ENCODE results near the gene DNAJB7. TPM values are rescaled to one million over a fixed set of nuclear protein-coding genes. Genes with fewer than 3 reads are reported as not detected.
A peak's percentile ranks its signal among the peaks of the same experiment; 100 is the strongest.

DNAJB7 gene
- polyA plus RNA-seq, 3 donors: not detected

GRCh38 chr22:40857309-40857855 lies 4.5 kb downstream of the DNAJB7 start:
- Mint-ChIP-seq H3K27ac (peak overlapping the region; percentile 100), H3K27me3 (ENCODE audit: low read depth in 3 of 3) (no peaks in the 10 kb centered on the region), H3K4me1 (peaks cover 23% of the 10 kb centered on the region), H3K9me3 (no peaks in the 10 kb centered on the region), H3K4me3 (peak overlapping the region; percentile 96 to 97), H3K36me3 (peaks cover 4 to 9% of the 10 kb centered on the region in 2 donors)
- 23% methylated on average over 5 of the region's 18 CpGs for WGBS (ENCODE audit: insufficient coverage)
- H3K9ac ChIP-seq (ENCODE audit: insufficient read depth, low read length, poor library complexity, severe bottlenecking): peak overlapping the region; percentile 94
- TF ChIP-seq, protein P1, sequence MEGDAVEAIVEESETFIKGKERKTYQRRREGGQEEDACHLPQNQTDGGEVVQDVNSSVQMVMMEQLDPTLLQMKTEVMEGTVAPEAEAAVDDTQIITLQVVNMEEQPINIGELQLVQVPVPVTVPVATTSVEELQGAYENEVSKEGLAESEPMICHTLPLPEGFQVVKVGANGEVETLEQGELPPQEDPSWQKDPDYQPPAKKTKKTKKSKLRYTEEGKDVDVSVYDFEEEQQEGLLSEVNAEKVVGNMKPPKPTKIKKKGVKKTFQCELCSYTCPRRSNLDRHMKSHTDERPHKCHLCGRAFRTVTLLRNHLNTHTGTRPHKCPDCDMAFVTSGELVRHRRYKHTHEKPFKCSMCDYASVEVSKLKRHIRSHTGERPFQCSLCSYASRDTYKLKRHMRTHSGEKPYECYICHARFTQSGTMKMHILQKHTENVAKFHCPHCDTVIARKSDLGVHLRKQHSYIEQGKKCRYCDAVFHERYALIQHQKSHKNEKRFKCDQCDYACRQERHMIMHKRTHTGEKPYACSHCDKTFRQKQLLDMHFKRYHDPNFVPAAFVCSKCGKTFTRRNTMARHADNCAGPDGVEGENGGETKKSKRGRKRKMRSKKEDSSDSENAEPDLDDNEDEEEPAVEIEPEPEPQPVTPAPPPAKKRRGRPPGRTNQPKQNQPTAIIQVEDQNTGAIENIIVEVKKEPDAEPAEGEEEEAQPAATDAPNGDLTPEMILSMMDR (IDR thresholded peaks at IDR 0.05): no peak
- DNase-seq: peak in 1 of 3 donors; percentile 5
- H3K4me3 ChIP-seq (replicated peaks in 1 of 3; ENCODE audit: low read depth in 2 of 3, low read length in 3 of 3): peak overlapping the region; percentile 87 to 98 (median 89)
- H3K27ac ChIP-seq (ENCODE audit: low read depth in 1 of 2, low read length in 2 of 2): peak overlapping the region; percentile 95 to 97
- no peaks in the 10 kb centered on the region for H3K27me3 ChIP-seq (ENCODE audit: control insufficient read depth in 2 of 2, insufficient read depth in 2 of 2, low read length in 2 of 2)
- peaks cover 6% of the 10 kb centered on the region for H4K20me1 ChIP-seq (ENCODE audit: insufficient read depth, low read length)
- peak overlapping the region; percentile 95 for H2AFZ ChIP-seq (ENCODE audit: insufficient read depth, low read depth, low read length, poor library complexity, severe bottlenecking)
- intact Hi-C loops (cut with micrococcal nuclease): loop anchor here (5.0 kb wide), 2 partner anchors 40 to 430 kb away; partner anchors contain the start of genes SLC25A17 (in 2 of the 2) and RANGAP1 (in 1 of the 2)
- H3K9me3 ChIP-seq (replicated peaks in 1 of 2; ENCODE audit: control insufficient read depth in 1 of 2, insufficient read depth in 1 of 2, low read length in 2 of 2): no peaks in the 10 kb centered on the region
- H3K79me2 ChIP-seq (ENCODE audit: insufficient read depth, low read length): peaks cover 72% of the 10 kb centered on the region
- H3K4me1 ChIP-seq (ENCODE audit: control insufficient read depth in 1 of 2, insufficient read depth in 2 of 2, low read length in 2 of 2): peaks cover 18 to 28% of the 10 kb centered on the region in 2 donors
- peaks cover 0 to 8% of the 10 kb centered on the region in 2 donors for H3K36me3 ChIP-seq (replicated peaks in 1 of 2; ENCODE audit: control insufficient read depth in 1 of 2, insufficient read depth in 2 of 2, low read length in 2 of 2)
- peak overlapping the region; percentile 99 for H3K4me2 ChIP-seq (replicated peaks; ENCODE audit: extremely low read depth, low read length, poor library complexity, severe bottlenecking)

DNA sequence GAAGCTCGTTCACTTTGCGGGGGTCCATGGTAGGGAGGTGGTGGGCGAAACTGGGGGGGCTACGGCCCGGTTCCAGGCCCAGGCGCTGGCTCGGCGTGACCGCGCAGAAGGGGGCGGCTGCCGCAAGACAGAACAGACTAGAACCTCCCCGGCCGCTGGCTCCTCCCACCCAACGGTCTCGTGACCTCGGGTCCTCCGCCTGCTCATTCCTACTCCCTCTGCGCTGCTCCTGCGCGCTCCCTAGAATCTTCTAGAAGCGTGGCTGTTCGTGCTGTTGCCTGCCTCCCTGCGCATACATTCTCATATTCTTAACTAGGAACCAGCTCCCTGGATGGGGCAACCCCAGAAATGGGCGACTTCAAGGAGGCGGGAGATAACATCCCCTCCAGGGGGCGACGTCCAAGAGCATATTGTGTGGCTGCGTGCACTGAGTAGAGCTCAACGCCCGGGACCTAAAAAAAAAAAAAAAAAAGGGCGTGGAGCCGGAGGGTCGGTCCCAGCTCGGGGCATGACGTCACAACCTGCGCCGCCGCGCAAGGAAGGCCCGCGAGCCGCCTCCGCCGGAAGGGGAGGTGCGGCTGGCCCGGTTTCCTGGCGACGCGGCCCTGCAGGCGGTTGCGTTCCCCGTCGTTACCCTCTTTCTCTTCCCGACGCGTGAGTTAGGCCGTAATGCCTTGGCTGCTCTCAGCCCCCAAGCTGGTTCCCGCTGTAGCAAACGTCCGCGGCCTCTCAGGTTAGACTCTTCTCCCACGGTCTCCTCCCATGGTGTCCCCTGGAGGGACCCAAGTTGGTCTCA lies 5.2 kb downstream of the DNAJB7 start, which contains the start of the genes ST13 and XPNPEP3:
TSS of gene ST13 (minus strand) at position 127 of the 796 bp plus-strand sequence. CDS start at position 28, 99 bp downstream.
TSS of gene XPNPEP3 (plus strand) at position 636 of the 796 bp plus-strand sequence. CDS start at position 670, 34 bp downstream.
- peaks cover 6% of the 10 kb centered on the region for H4K20me1 ChIP-seq (ENCODE audit: insufficient read depth, low read length)
- peak within 1 kb of the TSS; percentile 95 to 97 for H3K27ac ChIP-seq (ENCODE audit: low read depth in 1 of 2, low read length in 2 of 2)
- peaks cover 3 to 11% of the 10 kb centered on the region in 2 donors for H3K36me3 Mint-ChIP-seq
- no peaks in the 10 kb centered on the region for H3K27me3 Mint-ChIP-seq (ENCODE audit: low read depth in 3 of 3)
- peak within 1 kb of the TSS; percentile 100 for H3K27ac Mint-ChIP-seq
- intact Hi-C loops (cut with micrococcal nuclease): loop anchor here (5.0 kb wide), 2 partner anchors 39 to 431 kb away; partner anchors contain the start of genes SLC25A17 (in 2 of the 2) and RANGAP1 (in 1 of the 2)
- H3K9ac ChIP-seq (ENCODE audit: insufficient read depth, low read length, poor library complexity, severe bottlenecking): peak within 1 kb of the TSS; percentile 94
- peak within 1 kb of the TSS; percentile 87 to 98 (median 89) for H3K4me3 ChIP-seq (replicated peaks in 1 of 3; ENCODE audit: low read depth in 2 of 3, low read length in 3 of 3)
- H3K36me3 ChIP-seq (replicated peaks in 1 of 2; ENCODE audit: control insufficient read depth in 1 of 2, insufficient read depth in 2 of 2, low read length in 2 of 2): peaks cover 4 to 9% of the 10 kb centered on the region in 2 donors
- H3K27me3 ChIP-seq (ENCODE audit: control insufficient read depth in 2 of 2, insufficient read depth in 2 of 2, low read length in 2 of 2): no peaks in the 10 kb centered on the region
- H3K79me2 ChIP-seq (ENCODE audit: insufficient read depth, low read length): peaks cover 79% of the 10 kb centered on the region
- peaks cover 22% of the 10 kb centered on the region for H3K4me1 Mint-ChIP-seq
- H3K9me3 Mint-ChIP-seq: no peaks in the 10 kb centered on the region
- under 1% methylated on average over 63 of the region's 63 CpGs for WGBS (ENCODE audit: insufficient coverage)
- peak within 1 kb of the TSS; percentile 99 for H3K4me2 ChIP-seq (replicated peaks; ENCODE audit: extremely low read depth, low read length, poor library complexity, severe bottlenecking)
- peak within 1 kb of the TSS; percentile 95 for H2AFZ ChIP-seq (ENCODE audit: insufficient read depth, low read depth, low read length, poor library complexity, severe bottlenecking)
- TF ChIP-seq, protein P1 (IDR thresholded peaks at IDR 0.05): no peak
- no peaks in the 10 kb centered on the region for H3K9me3 ChIP-seq (replicated peaks in 1 of 2; ENCODE audit: control insufficient read depth in 1 of 2, insufficient read depth in 1 of 2, low read length in 2 of 2)
- peak; percentile 92 to 96 (median 94) for DNase-seq
- H3K4me1 ChIP-seq (ENCODE audit: control insufficient read depth in 1 of 2, insufficient read depth in 2 of 2, low read length in 2 of 2): peaks cover 18 to 28% of the 10 kb centered on the region in 2 donors
- H3K4me3 Mint-ChIP-seq: peak within 1 kb of the TSS; percentile 97 to 99

Measured in CD14-positive monocyte (primary cell).